IMR-90 (cell line): ENCODE measurements around the gene MCUR1. TPM values are rescaled to one million over a fixed set of nuclear protein-coding genes. Genes with fewer than 3 reads are reported as not detected.

Experiments
- ATAC-seq: fragments of 200-7000 bp; cut with Tn5 transposase; 2 replicates; pipeline ENCODE4 v1.9.1; 2020; ENCODE audit warnings: low read depth, mild to moderate bottlenecking, moderate library complexity
- BruUV-seq: library from RNA; stranded (reverse); fragments of 400-500 nt; replicated peaks from 2 replicates; lab custom pipeline; 2021; lab: Mats Ljungman, UMichigan
- CTCF ChIA-PET: fragments of 300-600 bp; formaldehyde crosslinking; extraction: SDS; loops from one replicate; lab custom pipeline; 2021; ENCODE audit warnings: antibody characterized with exemption; lab: Yijun Ruan, JAX
- POLR2A ChIA-PET: fragments of 300-600 bp; sonication (Branson Sonifier 250); formaldehyde crosslinking; loops from one replicate; lab custom pipeline; 2022; ENCODE audit warnings: antibody characterized with exemption; ENCODE audit not compliant: unreplicated experiment; lab: Charles Lee
- DNase-seq: peaks from one replicate; pipeline ENCODE4 v3.0.0; 2013
- H2AFZ ChIP-seq: replicated peaks from 2 replicates; pipeline ENCODE3; 2013; ENCODE audit warnings: low read length, mild to moderate bottlenecking; ENCODE audit not compliant: poor library complexity
- H2AK5ac ChIP-seq: 2 replicates; pipeline ENCODE4 v1.6.1; 2013; ENCODE audit warnings: low read depth, low read length, inconsistent platforms
- H2AK9ac ChIP-seq: replicated peaks from 2 replicates; pipeline ENCODE3; 2013; ENCODE audit warnings: mild to moderate bottlenecking, low read depth, low read length, moderate library complexity; ENCODE audit not compliant: poor library complexity
- H2BK120ac ChIP-seq: 2 replicates; pipeline ENCODE4 v1.6.1; 2013; ENCODE audit warnings: low read depth, low read length, inconsistent platforms
- H2BK15ac ChIP-seq: 3 replicates; pipeline ENCODE4 v1.6.1; 2013; ENCODE audit warnings: low read depth, low read length, inconsistent platforms
- H2BK20ac ChIP-seq: 2 replicates; pipeline ENCODE4 v1.6.1; 2013; ENCODE audit warnings: low read depth, mild to moderate bottlenecking, inconsistent platforms, low read length, moderate library complexity
- H2BK5ac ChIP-seq: 2 replicates; pipeline ENCODE4 v1.6.1; 2013; ENCODE audit warnings: mild to moderate bottlenecking, low read depth, low read length, inconsistent platforms; ENCODE audit not compliant: poor library complexity, severe bottlenecking
- H3K14ac ChIP-seq: replicated peaks from 2 replicates; pipeline ENCODE4 v1.6.1; 2013; ENCODE audit warnings: low read depth, low read length, inconsistent platforms
- H3K18ac ChIP-seq: 2 replicates; pipeline ENCODE4 v1.6.1; 2013; ENCODE audit warnings: low read depth, low read length, control low read depth
- H3K23ac ChIP-seq: 2 replicates; pipeline ENCODE4 v1.6.1; 2013; ENCODE audit warnings: low read depth, low read length, inconsistent platforms
- H3K27ac ChIP-seq: 2 replicates; pipeline ENCODE4 v1.5.1; 2013; ENCODE audit warnings: mild to moderate bottlenecking, control low read depth, low read length; ENCODE audit not compliant: insufficient read depth
- H3K27me3 ChIP-seq: 2 replicates; pipeline ENCODE4 v1.6.1; 2013; ENCODE audit warnings: low read length; ENCODE audit not compliant: control insufficient read depth, insufficient read depth
- H3K36me3 ChIP-seq: 2 replicates; pipeline ENCODE4 v1.6.1; 2013; ENCODE audit warnings: low read length, mixed read lengths; ENCODE audit not compliant: control insufficient read depth, insufficient read depth
- H3K4ac ChIP-seq: 2 replicates; pipeline ENCODE4 v1.6.1; 2013; ENCODE audit warnings: low read depth, low read length, inconsistent platforms
- H3K4me1 ChIP-seq: 2 replicates; pipeline ENCODE4 v1.6.1; 2013; ENCODE audit warnings: low read length, mixed read lengths; ENCODE audit not compliant: control insufficient read depth, insufficient read depth
- H3K4me2 ChIP-seq: 2 replicates; pipeline ENCODE4 v1.6.1; 2013; ENCODE audit warnings: low read depth, mild to moderate bottlenecking, control low read depth, low read length, moderate library complexity
- H3K4me3 ChIP-seq: 2 replicates; pipeline ENCODE4 v1.5.1; 2013; ENCODE audit warnings: low read depth, mild to moderate bottlenecking, control low read depth, low read length, moderate library complexity; ENCODE audit not compliant: insufficient read depth
- H3K56ac ChIP-seq: 2 replicates; pipeline ENCODE4 v1.6.1; 2013; ENCODE audit warnings: low read length, inconsistent platforms; ENCODE audit not compliant: insufficient read depth; ENCODE audit errors: extremely low read depth
- H3K79me1 ChIP-seq, 2 experiments: 2 replicates each; pipeline ENCODE4 v1.6.1; 2013; ENCODE audit warnings: low read length in 2 of 2, inconsistent platforms in 1 of 2, low read depth in 1 of 2
- H3K9ac ChIP-seq: 2 replicates; pipeline ENCODE4 v1.6.1; 2013; ENCODE audit warnings: low read depth, low read length, control low read depth
- H3K9me1 ChIP-seq: 2 replicates; pipeline ENCODE4 v1.6.1; 2013; ENCODE audit warnings: low read length, inconsistent platforms; ENCODE audit not compliant: insufficient read depth
- H3K9me3 ChIP-seq: 2 replicates; pipeline ENCODE4 v1.6.1; 2013; ENCODE audit warnings: low read length; ENCODE audit not compliant: control insufficient read depth, insufficient read depth
- H4K20me1 ChIP-seq: 2 replicates; pipeline ENCODE4 v1.6.1; 2013; ENCODE audit warnings: low read length, inconsistent platforms; ENCODE audit not compliant: insufficient read depth
- H4K5ac ChIP-seq: 2 replicates; pipeline ENCODE4 v1.6.1; 2013; ENCODE audit warnings: mild to moderate bottlenecking, low read depth, low read length, control low read depth
- H4K8ac ChIP-seq, 2 experiments: 2 replicates each; pipeline ENCODE4 v1.6.1; 2013; ENCODE audit warnings: low read depth in 2 of 2, low read length in 2 of 2, control low read depth in 1 of 2, inconsistent platforms in 1 of 2
- H4K91ac ChIP-seq: 2 replicates; pipeline ENCODE4 v1.6.1; 2013; ENCODE audit warnings: low read depth, low read length, inconsistent platforms; ENCODE audit not compliant: insufficient read depth
- BHLHE40 ChIP-seq: fragments of 150-350 bp; IDR thresholded peaks from 2 replicates; pipeline ENCODE4 v1.6.1; 2016; ENCODE audit warnings: mild to moderate bottlenecking, low read depth, low read length
- CHD1 ChIP-seq: IDR thresholded peaks from 2 replicates; pipeline ENCODE4 v1.6.1; 2012; ENCODE audit warnings: low read depth, low read length, improper control_type of control experiment
- CTCF ChIP-seq: conservative IDR thresholded peaks from 2 replicates; pipeline ENCODE4 v1.5.1; 2012; ENCODE audit warnings: mild to moderate bottlenecking, low read depth, low read length, improper control_type of control experiment
- USF2 ChIP-seq: fragments of 150-350 bp; IDR thresholded peaks from 2 replicates; pipeline ENCODE4 v1.6.1; 2017; ENCODE audit warnings: mild to moderate bottlenecking, antibody characterized with exemption, low read length, low read depth
- WGBS, 2 experiments: methylation state at CpG; one replicate each; pipeline versions ENCODE4 v1.1.5 to v1.1.7; 2013; ENCODE audit warnings: missing lambda C conversion rate in 2 of 2; ENCODE audit not compliant: insufficient read length in 1 of 2; ENCODE audit errors: extremely low coverage in 2 of 2; 5-methylcytosine and 5-hydroxymethylcytosine counted together
- dilution Hi-C: fragments of 300-500 bp; cut with HindIII; formaldehyde crosslinking; loops from one replicate; pipeline ENCODE4 v1.14.3; 2018; ENCODE audit warnings: low sequenced_read_pairs; ENCODE audit not compliant: unreplicated experiment
- in situ Hi-C: fragments of 300-500 bp; cut with MboI; formaldehyde crosslinking; loops from 3 replicates; pipeline ENCODE4 v1.14.3; 2019; ENCODE audit warnings: low sequenced_read_pairs, inconsistent platforms, mixed read lengths
- intact Hi-C: fragments of 100-400 bp; cut with micrococcal nuclease; formaldehyde crosslinking; loops from 2 replicates; pipeline ENCODE4 v1.10.0; 2022
- polyA plus RNA-seq, 3 experiments: library from polyadenylated mRNA; depleted of rRNA; stranded (reverse); fragments of >200 nt; gene quantifications; 2 replicates each; pipeline ENCODE4 v1.2.3, GENCODE V29; 2012; ENCODE audit warnings: low replicate concordance in 1 of 3
- total RNA-seq: library from RNA; depleted of rRNA; stranded (reverse); fragments of >200 nt; gene quantifications from 2 replicates; pipeline ENCODE4 v1.2.3, GENCODE V29; 2012

The MCUR1 gene
- total and polyA plus RNA-seq, 2 of the 4 experiments (the other 2 are of a cell fraction) = 4.1 to 6.5 TPM

- no peak overlapping the region for H3K4me2 ChIP-seq
- dilution Hi-C loops (no loop called here), intact Hi-C loops (no loop called here), in situ Hi-C loops (no loop called here)
- no peak overlapping the region for H2BK20ac ChIP-seq
- no peaks in the 10 kb centered on the region for H3K79me1 ChIP-seq
- H3K27ac ChIP-seq = no peak overlapping the region
- no peaks in the 10 kb centered on the region for H3K27me3 ChIP-seq
- no peak overlapping the region for H2AFZ ChIP-seq
- H3K36me3 ChIP-seq = no peaks in the 10 kb centered on the region
- CTCF ChIA-PET = interaction anchor here (0.5 kb wide), 1 partner anchor 858 kb away, joined by 3 read pairs; no protein-coding TSS in a partner anchor
- 0 out of 2 replicates have a peak, but pooled peaks cover 2% of the 10 kb centered on the region for H3K9me1 ChIP-seq
- TF ChIP-seq CHD1 = no peak
- 0 out of 2 replicates have a peak, but pooled peaks have one; percentile 0 for TF ChIP-seq CTCF
- TF ChIP-seq BHLHE40 = no peak
- no peak for TF ChIP-seq USF2
- H4K91ac ChIP-seq = no peak overlapping the region
- H3K9ac ChIP-seq = no peak overlapping the region
- DNase-seq = no peak
- no peak overlapping the region for H2BK15ac ChIP-seq
- H3K9me3 ChIP-seq = no peaks in the 10 kb centered on the region
- no peak overlapping the region for H4K8ac ChIP-seq
- POLR2A ChIA-PET = no interaction called here
- no peak overlapping the region for H2AK9ac ChIP-seq
- no peak overlapping the region for H3K56ac ChIP-seq
- H3K4me3 ChIP-seq = no peak overlapping the region
- no peak overlapping the region for H3K14ac ChIP-seq
- no peaks in the 10 kb centered on the region for H4K20me1 ChIP-seq
- no peak overlapping the region for H2AK5ac ChIP-seq
- WGBS, 2 experiments = 68% methylated on average over 6 of the region's 27 CpGs; no CpG with 5 or more reads in 1 of the 2 experiments
- H3K4me1 ChIP-seq = peaks cover 2% of the 10 kb centered on the region; the same call in 1 of the 2 replicates
- BruUV-seq = no TSS peak
- ATAC-seq = no peak
- H3K18ac ChIP-seq = no peak overlapping the region
- no peak overlapping the region for H3K4ac ChIP-seq
- no peak overlapping the region for H2BK120ac ChIP-seq
- H4K5ac ChIP-seq = no peak overlapping the region
- H2BK5ac ChIP-seq = no peak overlapping the region
- no peak overlapping the region for H3K23ac ChIP-seq
Measured at GRCh38 chr6:13769655-13770053, 44.7 kb downstream of the MCUR1 start.
